Lung (tissue), 12 donors: Measurements from ENCODE around the gene HSPD1. TPM values are rescaled to one million over a fixed set of nuclear protein-coding genes. Genes with fewer than 3 reads are reported as not detected.
A peak's percentile ranks its signal among the peaks of the same experiment; 100 is the strongest.

Source experiments
- ATAC-seq: fragments of 200-7000 bp; cut with Tn5 transposase; one replicate; pipeline ENCODE4 v1.9.1; 2020; ENCODE audit warnings: moderate number of reproducible peaks; ENCODE audit not compliant: insufficient read depth, low FRiP score
- DNase-seq, 3 donors: peaks; one replicate each; pipeline ENCODE4 v3.0.0-alpha.2; 2013 to 2017
- H3K27ac ChIP-seq, 2 donors: one replicate each; pipeline ENCODE4 v1.5.1; 2013; ENCODE audit warnings: mild to moderate bottlenecking in 2 of 2, moderate library complexity in 2 of 2, control low read depth in 1 of 2, inconsistent platforms in 1 of 2, low read depth in 1 of 2, low read length in 1 of 2
- H3K27me3 ChIP-seq, 3 donors: one replicate each; pipeline ENCODE4 v1.5.1; 2013; ENCODE audit warnings: low read length in 2 of 3; ENCODE audit not compliant: control insufficient read depth in 3 of 3, insufficient read depth in 3 of 3
- H3K36me3 ChIP-seq, 4 donors: one replicate each; pipeline ENCODE4 v1.5.1; 2013; ENCODE audit warnings: low read length in 4 of 4, mild to moderate bottlenecking in 1 of 4, moderate library complexity in 1 of 4; ENCODE audit not compliant: control insufficient read depth in 4 of 4, insufficient read depth in 4 of 4
- H3K4me1 ChIP-seq, 5 donors: one replicate each; pipeline ENCODE4 v1.5.1; 2013; ENCODE audit warnings: low read length in 5 of 5, mild to moderate bottlenecking in 2 of 5, moderate library complexity in 1 of 5; ENCODE audit not compliant: control insufficient read depth in 5 of 5, insufficient read depth in 5 of 5
- H3K4me3 ChIP-seq: one replicate; pipeline ENCODE4 v1.5.1; 2013; ENCODE audit warnings: mild to moderate bottlenecking, control low read depth, moderate library complexity
- H3K9ac ChIP-seq, 2 donors: one replicate each; pipeline ENCODE4 v1.5.1; 2013; ENCODE audit warnings: low read length in 2 of 2, control low read depth in 1 of 2; ENCODE audit not compliant: insufficient read depth in 1 of 2
- H3K9me3 ChIP-seq, 4 donors: one replicate each; pipeline ENCODE4 v1.5.1; 2013; ENCODE audit warnings: low read length in 3 of 4, mild to moderate bottlenecking in 1 of 4, moderate library complexity in 1 of 4; ENCODE audit not compliant: control insufficient read depth in 4 of 4, insufficient read depth in 3 of 4
- WGBS, 2 donors: extraction: QIAGEN DNeasy Blood & Tissue Kit; methylation state at CpG; one replicate each; pipeline ENCODE4 v1.1.7; 2013; 5-methylcytosine and 5-hydroxymethylcytosine counted together
- polyA plus RNA-seq, 2 donors: library from polyadenylated mRNA; stranded (reverse); fragments of 200-250 nt; gene quantifications; one replicate each; pipeline ENCODE4 v1.2.1, GENCODE V29; 2013
- total RNA-seq, 2 donors: library from RNA; depleted of rRNA in 1 of 2; stranded (reverse); fragments of >200 nt in 1 of 2; gene quantifications; one replicate each; pipeline ENCODE4 v1.2.1, GENCODE V29; 2014 to 2021
- TF ChIP-seq, protein P1 (sequence below): IDR thresholded peaks from 2 replicates; pipeline ENCODE4 v1.5.1; 2012; ENCODE audit warnings: mild to moderate bottlenecking; ENCODE audit errors: control extremely low read depth, extremely low read depth
- donor health status: control.
- donor health status: control.
- donor health status: Bipolar disorder and iron deficiency.
- donor health status: healthy.
- donor health status: DM: yes; HTN: yes; CAD: no.

Gene HSPD1
- total and polyA plus RNA-seq, 4 donors = 154 to 416 (median 189) TPM

DNA sequence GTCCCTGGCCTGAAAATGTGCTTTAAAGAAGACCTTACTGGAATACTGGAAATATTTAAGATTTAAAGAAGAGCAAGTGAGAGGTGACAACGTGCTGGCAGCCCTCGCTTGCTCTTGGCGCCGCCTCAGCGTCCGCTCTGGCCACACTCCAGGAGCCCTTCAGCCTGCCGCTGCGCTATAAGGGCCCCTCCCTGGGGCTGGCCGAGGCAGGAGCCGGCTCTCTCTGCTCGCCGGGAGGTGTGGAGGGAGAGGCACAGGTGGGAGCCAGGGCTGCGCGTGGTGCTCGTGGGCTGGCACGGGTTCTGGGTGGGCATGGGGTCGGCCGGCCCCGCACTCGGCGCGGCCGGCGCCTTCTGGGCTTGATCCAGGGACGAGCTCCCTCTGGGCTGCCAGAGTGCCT lies 49.2 kb downstream of the HSPD1 start:
- no peak overlapping the region for H3K9ac ChIP-seq
- ATAC-seq (no peak), DNase-seq (peak; percentile 58 to 78 (median 69))
- no peaks in the 10 kb centered on the region for H3K9me3 ChIP-seq
- WGBS, 2 donors = 74 to 87% methylated on average over 25 of the region's 25 CpGs
- peaks cover 1 to 12% (median 6%) of the 10 kb centered on the region in 5 donors for H3K4me1 ChIP-seq
- no peaks in the 10 kb centered on the region for H3K27me3 ChIP-seq
- no peaks in the 10 kb centered on the region for H3K36me3 ChIP-seq
- no peak overlapping the region for H3K27ac ChIP-seq
- TF ChIP-seq, protein P1, sequence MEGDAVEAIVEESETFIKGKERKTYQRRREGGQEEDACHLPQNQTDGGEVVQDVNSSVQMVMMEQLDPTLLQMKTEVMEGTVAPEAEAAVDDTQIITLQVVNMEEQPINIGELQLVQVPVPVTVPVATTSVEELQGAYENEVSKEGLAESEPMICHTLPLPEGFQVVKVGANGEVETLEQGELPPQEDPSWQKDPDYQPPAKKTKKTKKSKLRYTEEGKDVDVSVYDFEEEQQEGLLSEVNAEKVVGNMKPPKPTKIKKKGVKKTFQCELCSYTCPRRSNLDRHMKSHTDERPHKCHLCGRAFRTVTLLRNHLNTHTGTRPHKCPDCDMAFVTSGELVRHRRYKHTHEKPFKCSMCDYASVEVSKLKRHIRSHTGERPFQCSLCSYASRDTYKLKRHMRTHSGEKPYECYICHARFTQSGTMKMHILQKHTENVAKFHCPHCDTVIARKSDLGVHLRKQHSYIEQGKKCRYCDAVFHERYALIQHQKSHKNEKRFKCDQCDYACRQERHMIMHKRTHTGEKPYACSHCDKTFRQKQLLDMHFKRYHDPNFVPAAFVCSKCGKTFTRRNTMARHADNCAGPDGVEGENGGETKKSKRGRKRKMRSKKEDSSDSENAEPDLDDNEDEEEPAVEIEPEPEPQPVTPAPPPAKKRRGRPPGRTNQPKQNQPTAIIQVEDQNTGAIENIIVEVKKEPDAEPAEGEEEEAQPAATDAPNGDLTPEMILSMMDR = no peak
- H3K4me3 ChIP-seq = no peak overlapping the region

DNA sequence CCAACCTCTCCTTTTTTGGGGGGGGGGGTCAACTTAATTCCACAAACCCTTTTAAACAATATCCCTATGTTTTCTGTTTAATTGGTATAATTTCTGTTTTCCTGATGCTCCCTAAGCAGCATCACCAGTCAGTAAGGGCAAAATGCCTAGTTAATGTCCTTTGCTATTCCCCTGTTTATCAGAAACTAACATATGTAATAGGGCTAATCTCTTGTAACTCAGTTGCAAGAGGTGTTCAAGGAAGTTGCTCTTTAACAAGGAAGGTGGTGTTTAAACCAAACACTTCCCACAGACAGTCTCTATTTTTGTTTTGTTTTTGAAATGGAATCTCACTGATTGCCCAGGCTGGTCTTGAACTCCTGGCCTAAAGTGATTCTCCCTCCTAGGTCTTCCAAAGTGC lies 52.8 kb downstream of the HSPD1 start:
- DNase-seq = no peak
- no peak overlapping the region for H3K27ac ChIP-seq

DNA sequence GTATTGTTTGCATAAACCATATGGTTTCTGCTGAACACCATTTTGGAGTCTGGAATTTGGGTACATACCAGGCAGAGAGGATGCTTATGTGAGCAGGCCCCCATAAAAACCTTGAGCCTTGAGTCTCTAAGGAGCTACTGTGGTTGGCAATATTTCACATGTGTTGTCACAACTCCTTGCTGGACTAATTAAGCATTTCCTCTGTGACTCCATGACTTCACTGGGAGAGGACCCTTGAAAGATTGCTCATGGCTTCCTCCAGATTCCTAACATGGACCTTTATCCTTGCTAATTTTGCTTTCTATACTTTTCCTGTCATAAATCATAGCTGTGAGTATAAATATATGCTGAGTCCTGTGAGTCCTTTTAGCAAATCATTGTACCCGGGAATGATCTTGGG lies 53.9 kb downstream of the HSPD1 start:
- Histone ChIP-seq H3K4me1 (peaks cover 0 to 3% (median 0%) of the 10 kb centered on the region in 5 donors), H3K4me3 (no peak overlapping the region), H3K36me3 (no peaks in the 10 kb centered on the region), H3K9ac (no peak overlapping the region), H3K27me3 (no peaks in the 10 kb centered on the region), H3K27ac (no peak overlapping the region), H3K9me3 (no peaks in the 10 kb centered on the region)
- WGBS, 2 donors = 75 to 78% methylated on average over 1 of the region's 1 CpG
- no peak for ATAC-seq
- DNase-seq = no peak
- TF ChIP-seq, protein P1 = no peak

More for the DNA sequence above, 52.8 kb downstream of the HSPD1 start:
- Histone ChIP-seq H3K4me1 (peaks cover 0 to 3% (median 0%) of the 10 kb centered on the region in 5 donors), H3K36me3 (no peaks in the 10 kb centered on the region), H3K9me3 (no peaks in the 10 kb centered on the region), H3K27me3 (no peaks in the 10 kb centered on the region), H3K4me3 (no peak overlapping the region), H3K9ac (no peak overlapping the region)
- no peak for ATAC-seq
- TF ChIP-seq, protein P1 = no peak

DNA sequence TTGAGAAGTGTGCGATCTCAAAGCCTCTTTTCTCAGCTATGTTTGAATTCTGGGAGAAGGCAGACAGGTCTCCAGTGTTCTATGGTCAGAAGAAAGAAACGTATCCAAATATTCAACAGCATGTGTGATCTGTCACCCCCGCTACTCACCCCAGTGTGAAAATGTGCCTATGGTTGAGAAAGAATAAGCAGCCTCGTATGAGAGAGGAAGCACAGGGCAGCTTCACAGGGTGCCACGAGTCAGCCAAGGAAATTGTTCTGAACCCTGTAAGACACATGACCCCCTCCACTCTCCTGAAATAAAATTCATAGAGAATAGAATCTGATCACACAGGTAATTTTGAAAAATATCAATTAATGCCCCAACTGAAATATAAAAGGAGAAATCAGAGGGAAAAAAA lies 56.8 kb downstream of the HSPD1 start:
- TF ChIP-seq, protein P1 = no peak
- DNase-seq (peak in 2 of 3 donors; percentile 10 to 17), ATAC-seq (no peak)
- Histone ChIP-seq H3K4me3 (no peak overlapping the region), H3K27ac (no peak overlapping the region), H3K9ac (no peak overlapping the region), H3K36me3 (no peaks in the 10 kb centered on the region), H3K9me3 (no peaks in the 10 kb centered on the region), H3K27me3 (no peaks in the 10 kb centered on the region), H3K4me1 (no peaks in the 10 kb centered on the region)
- 32 to 38% methylated on average over 5 of the region's 5 CpGs for WGBS, 2 donors
